ELR (cell line): ENCODE measurements around the gene SPEG.

Experiments
- DNase-seq: peaks from one replicate; pipeline ENCODE4 v3.0.0-alpha.2; 2015; ENCODE audit warnings: low read depth

Gene SPEG

DNA sequence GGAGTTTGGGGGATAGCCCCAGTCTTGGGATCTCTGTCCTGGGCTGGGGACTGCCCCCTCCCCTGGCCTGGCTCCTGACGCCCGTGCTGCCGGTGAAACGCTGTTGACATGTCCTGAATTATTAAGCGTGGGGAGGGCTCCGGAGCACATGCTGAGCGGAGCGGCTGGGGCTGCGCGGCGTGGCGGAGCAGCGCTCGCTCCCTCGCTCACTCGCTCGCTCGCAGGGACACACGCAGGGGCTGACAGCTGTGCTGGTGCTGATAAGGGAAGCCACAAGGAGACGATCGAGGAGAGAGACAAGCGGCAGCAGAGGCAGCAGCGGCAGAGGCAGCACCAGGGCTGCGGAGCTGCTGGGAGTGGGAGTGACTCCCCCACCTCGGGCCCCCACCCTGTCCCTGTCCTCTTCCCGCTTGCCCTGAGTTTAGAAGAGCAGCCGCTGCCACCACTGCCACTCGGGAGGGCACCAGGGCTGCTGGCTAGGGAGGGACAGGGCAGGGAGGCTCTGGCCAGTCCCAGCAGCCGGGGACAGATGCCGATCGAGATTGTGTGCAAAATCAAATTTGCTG, 79.6 kb downstream of the SPEG start, which contains the start of gene ASIC4:
Gene ASIC4, plus strand, starts transcription at position 287 of the 566 bp plus-strand sequence. Its CDS starts 243 bp downstream, at position 530.
- no peak for DNase-seq

DNA sequence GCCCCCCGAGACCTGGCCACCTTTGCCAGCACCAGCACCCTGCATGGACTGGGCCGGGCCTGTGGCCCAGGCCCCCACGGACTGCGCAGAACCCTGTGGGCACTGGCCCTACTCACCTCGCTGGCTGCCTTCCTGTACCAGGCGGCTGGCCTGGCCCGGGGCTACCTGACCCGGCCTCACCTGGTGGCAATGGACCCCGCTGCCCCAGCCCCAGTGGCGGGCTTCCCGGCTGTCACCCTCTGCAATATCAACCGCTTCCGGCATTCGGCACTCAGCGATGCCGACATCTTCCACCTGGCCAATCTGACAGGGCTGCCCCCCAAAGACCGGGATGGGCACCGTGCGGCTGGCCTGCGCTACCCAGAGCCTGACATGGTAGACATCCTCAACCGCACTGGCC, 80.2 kb downstream of the SPEG start:
- DNase-seq, result no peak

DNA sequence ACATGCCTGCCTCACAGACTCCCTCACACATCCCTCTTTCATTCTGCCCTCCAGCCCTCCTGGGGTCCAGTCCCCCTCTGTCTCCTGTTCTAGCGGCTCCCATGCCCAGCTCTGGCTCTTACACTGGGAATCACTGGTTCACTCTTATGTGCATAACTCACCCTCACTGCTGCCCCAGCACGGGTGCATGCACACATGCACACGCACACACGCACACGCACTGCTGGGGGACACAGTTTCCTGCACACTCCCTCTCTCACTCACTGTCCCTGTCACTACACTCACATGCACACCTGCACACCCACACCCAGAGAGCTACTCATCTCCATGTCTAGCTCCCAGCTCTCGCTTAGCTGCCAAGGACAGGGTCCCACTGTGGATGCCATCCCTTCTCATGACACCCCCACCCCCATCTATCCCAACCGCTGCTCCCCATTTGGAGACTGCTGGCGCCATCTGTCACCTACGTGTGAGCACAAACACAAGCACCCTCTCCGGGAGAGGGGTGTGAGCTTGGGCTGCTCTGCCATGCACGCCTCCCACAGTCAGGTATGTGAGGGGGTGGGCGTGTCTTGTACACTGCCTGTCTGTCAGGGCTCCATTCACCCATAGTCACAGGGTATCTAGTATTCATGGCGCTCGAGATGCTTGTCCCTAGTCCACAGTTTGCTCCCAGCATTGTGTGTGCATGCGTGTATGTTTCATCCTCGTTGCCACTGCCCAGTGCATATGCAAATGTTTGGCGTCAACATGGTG, 81.4 kb downstream of the SPEG start:
- no peak for DNase-seq

DNA sequence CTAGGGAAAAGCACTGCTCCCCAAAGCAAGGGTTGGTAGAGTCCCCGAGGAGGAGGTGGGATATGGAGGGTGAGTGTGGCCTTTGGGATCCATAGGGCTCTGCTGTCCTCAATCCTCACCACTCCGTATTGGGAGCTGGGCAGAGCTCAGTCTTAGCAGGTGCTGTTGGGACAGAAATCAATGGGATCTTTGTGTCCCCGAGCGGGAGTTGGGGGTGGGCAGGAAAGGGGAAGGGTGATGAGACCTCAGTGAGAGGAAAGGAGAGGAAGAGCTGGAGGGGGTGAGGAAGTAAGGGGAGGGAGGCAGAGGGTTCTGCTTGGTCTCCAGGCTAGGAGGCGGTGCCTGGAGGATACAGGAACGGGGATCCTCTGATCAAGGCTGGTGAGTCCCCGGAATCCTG, 82.2 kb downstream of the SPEG start:
- no peak for DNase-seq

DNA sequence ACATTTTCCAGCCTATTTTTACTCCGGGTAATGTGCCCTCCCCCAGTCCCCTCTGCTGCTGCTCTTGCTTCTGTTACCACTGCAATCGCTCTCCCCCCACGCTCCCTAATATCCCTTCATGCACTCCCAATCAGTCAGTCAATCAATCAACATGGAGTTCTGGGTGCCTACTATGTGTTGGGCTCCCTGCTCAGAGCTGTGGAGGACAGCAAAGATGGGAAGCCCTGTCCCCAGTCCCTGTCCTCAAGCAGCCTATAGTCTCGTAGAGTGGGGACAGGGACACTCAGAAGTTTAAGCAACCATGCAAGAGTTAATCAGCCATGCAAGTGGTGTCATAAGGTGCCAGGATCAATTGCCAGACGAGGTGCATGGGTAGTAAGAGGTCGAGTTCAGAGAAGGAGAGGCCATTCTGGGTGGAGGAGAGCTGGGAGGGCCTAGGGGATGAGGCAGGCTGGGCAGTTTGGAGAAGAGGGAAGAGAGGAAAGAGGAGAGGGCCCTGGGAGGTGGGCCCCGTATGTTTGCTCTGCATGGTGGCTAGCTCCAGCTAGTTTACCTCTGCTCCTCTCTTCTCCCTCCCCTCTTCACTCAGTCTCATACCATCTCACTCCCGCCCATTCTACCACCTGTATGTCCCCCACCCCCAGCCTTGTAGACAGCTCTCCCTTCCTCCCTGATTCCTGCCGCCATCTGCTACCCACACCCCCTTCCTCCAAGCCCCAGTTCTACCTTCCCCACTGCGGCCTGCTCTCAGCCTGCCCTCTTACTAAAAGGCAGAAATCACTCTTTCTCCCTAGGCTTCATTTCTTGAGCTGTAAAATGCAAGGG, 83.5 kb downstream of the SPEG start:
- DNase-seq, result no peak

DNA sequence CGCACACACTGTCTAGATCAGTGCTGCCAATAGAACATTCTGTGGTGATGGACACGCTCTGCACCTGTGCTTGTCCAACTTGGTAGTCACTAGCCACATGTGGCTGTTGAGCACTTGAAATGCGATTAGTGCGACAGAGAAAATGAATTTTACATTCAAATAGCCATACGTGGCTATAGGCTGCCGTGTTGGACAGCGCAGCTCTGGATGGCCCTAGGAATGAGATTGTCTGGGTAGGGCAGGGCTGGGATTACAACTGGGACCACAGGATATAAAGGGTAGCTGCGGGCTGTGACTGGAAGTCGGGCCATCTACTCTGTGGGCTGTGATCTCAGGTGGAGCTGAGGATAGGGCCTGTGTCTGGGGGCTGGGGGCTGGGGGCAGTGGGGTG, 84.9 kb downstream of the SPEG start:
- DNase-seq, result no peak

DNA sequence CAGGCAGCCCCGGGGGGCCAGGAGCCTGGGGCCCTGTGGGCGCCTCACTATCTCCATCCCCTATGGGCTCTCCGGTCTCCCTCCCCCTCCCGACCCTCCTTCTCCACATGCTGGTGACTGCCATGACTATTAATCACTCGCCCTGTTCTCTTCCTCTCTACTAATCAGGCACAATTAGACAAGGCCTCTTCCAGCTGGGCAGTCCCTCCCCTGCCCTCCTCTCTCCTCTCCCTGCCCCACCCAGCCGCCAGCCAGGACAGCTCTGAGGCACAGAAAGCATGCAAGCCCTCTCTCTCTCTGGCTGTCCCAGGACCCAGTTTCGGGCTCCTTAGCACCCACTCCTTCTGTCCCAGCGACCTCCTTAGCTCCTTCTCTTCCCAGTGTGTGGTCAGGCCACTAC, 85.4 kb downstream of the SPEG start:
- DNase-seq, result no peak

DNA sequence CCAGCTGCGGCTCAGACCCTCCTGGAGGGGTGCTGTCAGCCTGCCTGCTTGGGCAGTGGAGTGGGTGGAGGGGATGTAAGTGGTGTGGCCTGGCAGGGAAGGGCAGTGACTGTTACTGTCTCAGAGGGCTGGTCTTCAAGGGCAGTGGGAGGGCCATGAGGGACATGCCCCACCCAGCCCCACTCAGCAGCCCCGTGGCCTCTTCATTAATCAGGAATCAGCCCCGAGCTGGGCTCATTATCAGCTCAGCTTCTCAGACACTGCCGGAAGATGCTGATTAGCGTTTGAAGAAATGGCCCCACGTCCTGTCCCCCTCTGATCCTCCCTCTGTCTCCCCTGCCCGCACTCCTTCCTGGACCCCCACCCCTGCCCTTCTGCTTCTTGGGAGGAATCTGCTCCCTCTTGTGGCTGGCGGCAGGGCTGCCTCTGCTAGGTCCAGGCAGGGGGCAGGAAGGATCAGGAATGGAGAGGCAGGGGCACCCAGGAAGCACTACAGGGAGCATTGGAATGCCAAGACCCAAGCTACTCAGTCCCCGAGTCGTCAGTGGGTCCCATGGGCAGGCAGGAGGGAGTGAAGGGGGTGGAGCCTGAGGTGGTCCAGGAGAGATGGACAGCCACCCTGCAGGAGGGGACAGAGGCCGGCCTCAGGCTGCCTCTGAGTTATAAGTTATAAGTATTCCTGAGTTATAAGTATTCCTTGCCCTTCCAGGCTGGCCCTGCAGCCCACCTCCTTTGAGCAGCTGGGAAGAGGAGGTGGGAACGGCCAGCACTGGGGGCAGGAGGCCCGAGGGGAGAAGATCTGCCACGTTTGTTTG, 86.6 kb downstream of the SPEG start:
- peak; percentile 70 for DNase-seq

DNA sequence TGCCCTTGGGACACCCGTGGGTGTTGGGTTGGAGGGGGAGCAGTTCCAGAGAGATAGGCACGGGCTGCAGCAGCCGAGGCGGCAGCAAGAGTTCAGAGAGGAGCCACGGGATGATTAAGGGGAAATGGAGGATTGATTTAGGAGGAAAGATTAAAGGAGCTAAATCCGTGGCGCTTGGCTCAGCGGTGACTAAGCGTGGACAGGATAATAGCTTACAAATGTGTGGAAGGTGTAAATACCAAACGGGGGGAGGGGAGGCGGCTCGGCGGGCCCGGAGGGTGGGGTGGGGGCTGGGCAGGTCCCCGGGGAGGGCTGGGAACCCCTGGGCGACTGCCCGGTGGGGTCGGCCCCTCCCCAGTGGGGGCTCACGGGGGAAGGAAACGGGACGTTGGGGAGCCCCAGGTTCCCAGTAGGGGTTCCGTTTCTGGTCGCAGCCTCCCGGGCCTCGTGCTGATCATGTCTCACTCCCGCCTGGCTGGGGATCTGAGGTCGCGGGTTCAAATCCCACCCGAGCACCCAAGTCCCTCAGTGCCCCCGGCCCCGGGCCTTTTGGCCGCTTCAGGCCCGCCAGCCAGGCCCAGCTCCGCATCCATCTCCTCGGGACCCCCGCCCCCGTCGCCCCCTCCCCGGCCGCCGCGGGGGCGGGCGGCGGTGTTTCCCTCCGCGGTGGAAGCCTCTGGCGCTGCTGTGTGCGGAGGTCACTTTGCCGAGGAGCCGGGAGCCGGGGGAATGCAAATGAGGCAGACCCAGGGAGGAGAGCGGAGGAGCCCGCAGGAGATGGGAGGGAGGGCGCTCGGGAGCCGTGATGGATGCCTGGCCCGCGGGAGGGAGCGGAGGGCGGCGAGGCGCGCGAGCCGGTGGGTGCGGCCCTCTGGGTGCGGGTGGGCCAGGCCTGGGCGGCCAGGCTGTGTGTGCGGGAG, 87.7 kb downstream of the SPEG start:
- DNase-seq, result peak; percentile 88

DNA sequence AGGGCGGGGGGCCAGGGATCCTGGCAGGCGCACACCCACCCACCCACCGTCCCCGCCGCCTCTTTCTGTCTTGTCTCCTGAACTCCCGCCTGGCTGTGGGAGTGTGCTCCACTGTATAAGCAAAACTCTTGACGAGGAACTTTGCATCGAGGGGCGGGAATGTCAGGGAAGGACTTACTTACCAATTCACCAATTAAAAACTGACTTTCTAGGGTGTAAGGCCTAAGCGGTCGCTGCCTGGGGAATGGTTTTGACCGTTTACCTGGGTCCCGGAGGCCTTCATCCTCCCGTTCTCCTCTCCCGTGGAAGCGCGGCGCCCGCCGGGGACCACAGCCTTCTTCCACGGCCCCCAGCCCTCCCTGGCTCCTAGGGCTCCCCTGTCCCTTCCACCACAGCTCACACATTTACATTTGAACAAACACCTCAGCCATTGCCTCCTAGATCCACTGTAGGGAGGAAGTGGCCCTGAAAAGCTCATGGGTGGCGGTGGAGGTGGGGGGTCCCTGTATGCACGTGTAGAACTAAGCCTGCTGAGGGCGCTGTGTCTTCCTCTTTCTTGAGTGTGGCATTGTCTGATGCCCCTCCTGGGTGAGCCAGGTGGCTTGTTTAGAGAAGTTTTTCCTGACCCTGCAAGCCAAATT, 88.5 kb downstream of the SPEG start:
- no peak for DNase-seq

DNA sequence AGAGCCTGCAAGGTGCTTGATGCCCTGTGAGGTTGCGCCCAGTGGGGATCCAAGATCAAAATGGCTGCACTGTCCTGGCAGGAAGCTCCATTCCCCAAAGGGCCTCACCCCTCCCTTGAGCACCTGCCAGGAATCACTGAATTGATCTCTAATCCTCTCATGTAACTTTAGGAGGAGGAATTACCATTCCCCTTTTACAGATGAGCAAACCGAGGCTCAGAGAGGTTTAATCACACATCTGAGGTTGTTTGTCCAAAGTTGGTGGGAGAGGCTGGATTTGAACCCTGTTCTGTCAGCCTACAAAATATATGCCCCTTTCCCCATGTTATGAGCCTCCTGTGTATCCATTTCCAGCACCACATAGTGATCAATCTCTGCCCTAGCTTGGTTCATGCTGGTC, 90.2 kb downstream of the SPEG start:
- DNase-seq, result no peak

DNA sequence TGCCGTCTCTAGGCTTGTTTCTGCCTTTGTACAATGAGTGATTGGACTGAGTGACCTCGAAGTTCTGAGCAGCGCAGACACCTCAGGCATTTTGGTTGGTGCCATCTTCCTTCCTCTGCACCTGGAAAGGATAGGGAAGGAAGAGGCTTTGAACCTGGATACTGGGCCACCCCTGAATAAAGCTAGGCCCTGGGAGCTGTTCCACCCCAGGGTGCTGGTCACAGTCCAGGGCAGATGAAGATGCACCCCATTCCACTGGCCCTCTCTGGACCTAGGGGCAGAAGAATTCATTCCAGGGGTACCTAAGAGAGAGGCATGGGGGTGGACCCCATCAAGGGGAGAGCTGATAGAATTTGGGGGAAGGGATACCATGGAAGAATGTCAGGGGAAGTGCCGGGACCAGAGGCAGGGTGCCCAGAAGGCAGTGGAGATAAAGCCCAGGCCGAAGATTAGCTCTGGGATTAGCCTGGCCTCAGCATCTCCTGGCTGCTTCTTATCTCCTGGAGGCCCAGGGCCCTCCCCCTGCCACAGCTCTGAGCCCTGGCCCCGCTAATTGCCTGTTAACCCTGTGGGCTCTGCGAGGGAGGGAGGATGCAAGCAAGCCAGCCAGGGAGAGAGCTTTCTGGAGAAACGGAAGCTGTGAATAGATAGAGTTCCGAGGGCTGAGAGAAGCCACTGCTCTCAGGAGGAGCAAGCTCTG, 91.0 kb downstream of the SPEG start:
- DNase-seq, result no peak

DNA sequence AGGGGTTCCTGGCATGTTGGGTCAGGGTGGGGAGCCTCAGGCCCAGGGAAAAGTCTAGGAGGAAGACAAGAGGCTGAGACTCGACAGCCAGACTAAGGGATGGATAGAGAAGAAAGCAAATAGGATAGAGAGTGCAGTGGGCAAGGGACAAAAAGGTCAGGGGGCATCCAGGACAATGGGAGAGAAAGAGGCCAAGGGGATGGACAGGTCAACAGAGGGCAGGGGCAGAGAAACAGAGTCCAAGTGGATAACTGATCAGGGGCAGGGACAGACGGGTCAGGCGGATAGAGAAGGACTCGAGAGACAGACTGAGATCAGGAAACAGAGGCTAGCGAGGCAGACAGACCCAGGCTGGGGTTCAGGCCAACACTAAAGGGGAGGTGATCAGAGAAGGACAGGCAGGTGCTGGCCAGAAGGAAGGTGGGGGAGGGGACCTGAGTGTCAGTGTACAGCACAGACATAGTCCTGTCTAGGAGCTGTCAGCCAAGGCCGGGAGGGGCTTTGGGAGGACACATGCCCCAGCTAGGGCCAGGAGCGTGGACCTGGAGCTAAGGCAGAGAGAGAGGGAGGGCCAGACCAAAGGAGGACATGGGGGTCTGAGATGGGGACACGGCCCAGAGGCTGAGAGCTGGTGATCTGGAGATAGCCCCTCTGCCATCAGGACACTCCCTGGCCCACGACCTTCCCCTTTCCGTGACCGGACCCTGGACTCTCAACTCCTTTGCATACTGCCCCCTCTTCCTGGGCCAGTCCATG, 91.9 kb downstream of the SPEG start:
- no peak for DNase-seq

DNA sequence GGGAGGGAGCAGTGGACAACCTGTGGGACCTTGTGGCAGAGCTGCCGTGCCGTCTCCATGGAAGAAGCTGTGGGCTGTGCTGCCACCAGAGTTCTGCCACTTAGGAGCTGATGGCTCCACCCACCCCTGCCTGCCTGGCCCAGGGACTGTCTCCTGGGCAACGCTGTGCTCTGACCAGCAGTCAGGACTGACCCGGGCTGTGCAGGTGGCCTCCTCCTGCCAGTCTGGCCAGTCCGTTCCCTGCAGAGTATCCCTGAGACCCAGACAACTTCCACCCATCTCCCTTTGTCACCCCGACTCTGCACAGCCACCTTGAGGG, 92.4 kb downstream of the SPEG start:
- DNase-seq, result no peak

DNA sequence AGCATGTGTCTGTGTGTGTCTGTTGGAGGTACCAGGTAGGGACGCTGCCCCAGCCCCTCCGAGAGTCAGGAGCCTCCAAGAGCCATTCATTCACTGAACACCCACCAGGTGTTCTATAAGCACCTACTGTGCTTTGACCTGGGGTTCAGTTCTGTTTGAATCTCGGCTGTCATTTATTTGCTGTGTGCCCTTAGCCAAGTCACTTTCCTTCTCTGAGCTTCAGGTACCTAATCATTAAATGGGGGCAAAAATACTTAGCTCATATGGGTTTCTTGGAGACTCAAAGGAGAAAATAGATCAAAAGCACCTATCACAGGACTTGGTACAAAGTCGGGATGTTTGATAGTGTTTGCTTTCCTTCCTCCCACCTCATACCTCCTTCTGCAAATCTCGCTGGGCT, 92.8 kb downstream of the SPEG start:
- no peak for DNase-seq

DNA sequence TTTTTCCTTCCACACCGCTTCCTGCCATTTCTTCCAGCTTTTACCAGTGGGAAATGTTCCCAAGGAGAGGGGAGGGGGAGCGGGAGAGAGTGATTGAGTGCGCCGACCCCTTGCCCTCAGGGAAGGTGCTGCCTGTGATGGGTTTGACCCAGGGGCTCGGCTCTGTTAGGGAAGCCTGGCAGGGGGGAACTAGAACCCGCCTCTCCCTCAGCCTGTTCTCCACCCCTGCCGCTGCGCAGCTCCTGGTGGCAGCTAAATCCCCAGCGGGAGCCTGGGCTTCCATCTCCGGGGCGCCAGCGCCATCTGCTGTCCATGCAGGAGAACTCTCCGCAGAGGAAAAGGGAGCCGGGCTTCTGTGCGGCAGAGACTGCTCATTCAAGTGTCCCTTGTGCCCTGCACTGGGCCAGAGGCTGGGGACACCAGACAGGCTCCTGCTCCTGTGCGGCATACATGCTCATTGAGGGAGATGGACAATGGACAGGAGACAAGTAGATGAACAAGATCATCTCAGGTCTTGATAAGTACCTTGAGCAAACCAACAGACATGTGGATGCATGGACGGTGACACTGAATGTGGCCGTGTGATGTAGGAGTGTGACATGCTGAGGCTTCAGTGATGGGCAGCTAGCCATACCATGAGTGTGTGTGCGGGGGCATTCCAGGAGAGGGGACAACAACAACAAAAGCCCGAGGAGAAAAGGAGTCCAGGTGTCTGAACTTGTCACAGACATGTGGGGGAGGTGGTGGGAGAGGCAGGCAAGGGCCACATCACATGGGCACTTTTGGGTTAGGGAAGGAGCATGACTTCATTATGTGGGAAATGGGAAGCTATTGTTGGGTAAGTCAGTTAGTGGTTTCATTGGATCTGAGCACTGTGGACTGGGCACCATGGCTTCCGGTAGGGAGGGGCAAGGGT, 95.7 kb downstream of the SPEG start:
- DNase-seq, result peak; percentile 87

DNA sequence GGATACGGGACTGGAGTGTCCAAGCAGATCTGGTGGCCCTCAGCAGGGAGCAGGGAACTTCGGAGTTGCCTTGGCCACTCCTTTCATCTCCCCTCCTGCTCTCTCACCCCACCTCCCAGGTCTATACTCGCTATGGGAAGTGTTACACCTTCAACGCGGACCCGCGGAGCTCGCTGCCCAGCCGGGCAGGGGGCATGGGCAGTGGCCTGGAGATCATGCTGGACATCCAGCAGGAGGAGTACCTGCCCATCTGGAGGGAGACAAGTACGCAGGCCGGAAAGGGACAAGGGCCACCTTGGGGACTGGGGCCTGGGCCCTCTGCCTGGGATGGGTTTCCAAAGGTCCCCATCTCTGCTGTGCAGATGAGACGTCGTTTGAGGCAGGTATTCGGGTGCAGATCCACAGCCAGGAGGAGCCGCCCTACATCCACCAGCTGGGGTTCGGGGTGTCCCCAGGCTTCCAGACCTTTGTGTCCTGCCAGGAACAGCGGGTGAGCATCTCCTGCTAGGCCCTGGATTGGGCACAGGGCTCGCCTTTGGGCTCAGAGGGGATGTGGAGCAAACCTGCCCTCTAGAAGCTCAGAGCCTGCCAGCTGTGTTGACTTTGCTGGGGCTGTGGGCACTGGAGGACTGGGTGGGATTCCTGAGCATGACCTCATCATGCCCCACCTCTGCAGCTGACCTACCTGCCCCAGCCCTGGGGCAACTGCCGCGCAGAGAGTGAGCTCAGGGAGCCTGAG, 97.2 kb downstream of the SPEG start:
- DNase-seq, result no peak

DNA sequence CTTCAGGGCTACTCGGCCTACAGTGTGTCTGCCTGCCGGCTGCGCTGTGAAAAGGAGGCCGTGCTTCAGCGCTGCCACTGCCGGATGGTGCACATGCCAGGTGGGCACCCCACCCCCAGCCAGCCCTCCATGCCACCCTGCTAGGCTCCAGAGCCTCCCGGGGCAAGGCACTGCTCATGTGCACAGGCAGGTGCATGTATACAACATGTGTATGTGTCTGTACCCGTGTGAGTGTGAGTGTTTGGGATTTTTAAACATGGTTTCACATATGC, 97.7 kb downstream of the SPEG start:
- no peak for DNase-seq
